Bronchial epithelial cell (primary cell): ENCODE measurements around the gene OR56B4. TPM values are rescaled to one million over a fixed set of nuclear protein-coding genes. Genes with fewer than 3 reads are reported as not detected.

Experiments
- DNase-seq: peaks from one replicate; pipeline ENCODE4 v3.0.0-alpha.2; 2010; ENCODE audit warnings: low read depth
- FAIRE-seq: peaks from 2 replicates; lab custom pipeline; 2011; peaks lifted over from hg19 to GRCh38; lab: Jason Lieb, UNC
- H3K27me3 ChIP-seq: 2 replicates; pipeline ENCODE4 v1.5.1; 2011; ENCODE audit warnings: low read length; ENCODE audit not compliant: control insufficient read depth, insufficient read depth
- H3K36me3 ChIP-seq: 2 replicates; pipeline ENCODE4 v1.5.1; 2011; ENCODE audit warnings: low read length; ENCODE audit not compliant: control insufficient read depth, insufficient read depth
- H3K4me3 ChIP-seq: 2 replicates; pipeline ENCODE4 v1.5.1; 2011; ENCODE audit warnings: mild to moderate bottlenecking, low read depth, low read length, control low read depth
- CTCF ChIP-seq: IDR thresholded peaks from 2 replicates; pipeline ENCODE4 v1.5.1; 2011; ENCODE audit warnings: mild to moderate bottlenecking, moderate library complexity, low read length, control low read depth, inconsistent platforms; ENCODE audit not compliant: insufficient read depth, severe bottlenecking
- total RNA-seq: library from RNA; depleted of rRNA; stranded (reverse); fragments of >200 nt; gene quantifications from 2 replicates; pipeline ENCODE4 v1.2.1, GENCODE V29; 2014

The OR56B4 gene
- total RNA-seq, 1 donor from 2014 or later, result not detected

GRCh38 chr11:6083129-6083528 is 24.4 kb upstream of the OR56B4 start:
- DNase-seq (no peak), FAIRE-seq (no peak)
- no peak overlapping the region for H3K4me3 ChIP-seq
- no peak for TF ChIP-seq CTCF
- no peaks in the 10 kb centered on the region for H3K27me3 ChIP-seq
- no peaks in the 10 kb centered on the region for H3K36me3 ChIP-seq

- H3K36me3 ChIP-seq, result no peaks in the 10 kb centered on the region
- DNase-seq, result no peak
- no peak for FAIRE-seq
- no peaks in the 10 kb centered on the region for H3K27me3 ChIP-seq
- no peak for TF ChIP-seq CTCF
- H3K4me3 ChIP-seq, result no peak overlapping the region
Measured at GRCh38 chr11:6084587-6084986, 22.9 kb upstream of the OR56B4 start.

GRCh38 chr11:6094186-6094585 is 13.3 kb upstream of the OR56B4 start:
- TF ChIP-seq CTCF, result no peak
- H3K27me3 ChIP-seq, result no peaks in the 10 kb centered on the region
- H3K4me3 ChIP-seq, result no peak overlapping the region
- FAIRE-seq, result no peak
- no peak for DNase-seq
- no peaks in the 10 kb centered on the region for H3K36me3 ChIP-seq

- TF ChIP-seq CTCF, result no peak
- no peaks in the 10 kb centered on the region for H3K36me3 ChIP-seq
- H3K4me3 ChIP-seq, result no peak overlapping the region
- DNase-seq, result no peak
- H3K27me3 ChIP-seq, result no peaks in the 10 kb centered on the region
- FAIRE-seq, result no peak
Measured at GRCh38 chr11:6095798-6096197, 11.7 kb upstream of the OR56B4 start.

GRCh38 chr11:6096417-6096816 is 11.1 kb upstream of the OR56B4 start:
- no peak for DNase-seq
- H3K36me3 ChIP-seq, result no peaks in the 10 kb centered on the region
- no peak for TF ChIP-seq CTCF
- no peaks in the 10 kb centered on the region for H3K27me3 ChIP-seq
- FAIRE-seq, result peak; percentile 50
- no peak overlapping the region for H3K4me3 ChIP-seq

- FAIRE-seq (no peak), DNase-seq (no peak)
- TF ChIP-seq CTCF, result no peak
- Histone ChIP-seq H3K4me3 (no peak overlapping the region), H3K36me3 (no peaks in the 10 kb centered on the region), H3K27me3 (no peaks in the 10 kb centered on the region)
Measured at GRCh38 chr11:6099577-6099976, 7.9 kb upstream of the OR56B4 start.
